H1 (cell line): ENCODE results near the gene CCDC192. TPM values are rescaled to one million over a fixed set of nuclear protein-coding genes. Genes with fewer than 3 reads are reported as not detected.
"Not testable (repeated sequence)": the region's sequence is repeated elsewhere in the genome, so short reads cannot be mapped to it uniquely, and the experiment has no call there.

Source experiments
- CTCF ChIA-PET: fragments of 300-600 bp; sonication (Branson Sonifier 250); formaldehyde crosslinking; loops from one replicate; lab custom pipeline; 2021; ENCODE audit not compliant: partially characterized antibody; lab: Charles Lee
- POLR2A ChIA-PET: fragments of 300-600 bp; sonication (Branson Sonifier 250); formaldehyde crosslinking; loops from one replicate; lab custom pipeline; 2021; ENCODE audit warnings: inconsistent platforms; ENCODE audit not compliant: partially characterized antibody; lab: Charles Lee
- DNase-seq, 2 experiments: peaks; one replicate each; pipeline versions ENCODE4 v3.0.0 to v3.0.0-alpha.2; 2010 to 2022; ENCODE audit warnings: low spot score in 2 of 2, low read depth in 1 of 2, mixed read lengths in 1 of 2
- FAIRE-seq: peaks from 2 replicates; lab custom pipeline; 2011; peaks lifted over from hg19 to GRCh38; lab: Jason Lieb, UNC
- H2AFZ ChIP-seq: 2 replicates; pipeline ENCODE4 v1.8.1; 2012; ENCODE audit warnings: low read length, inconsistent platforms
- H2AK5ac ChIP-seq: 2 replicates; pipeline ENCODE4 v1.6.1; 2013; ENCODE audit warnings: low read depth, low read length
- H2BK120ac ChIP-seq: replicated peaks from 2 replicates; pipeline ENCODE3; 2013; ENCODE audit warnings: low read depth, low read length, inconsistent platforms
- H2BK12ac ChIP-seq: 2 replicates; pipeline ENCODE4 v1.6.1; 2013; ENCODE audit warnings: low read depth, low read length
- H2BK15ac ChIP-seq: 2 replicates; pipeline ENCODE4 v1.6.1; 2013; ENCODE audit warnings: low read length
- H2BK20ac ChIP-seq: 2 replicates; pipeline ENCODE4 v1.6.1; 2013; ENCODE audit warnings: low read length
- H2BK5ac ChIP-seq: 2 replicates; pipeline ENCODE4 v1.6.1; 2013; ENCODE audit warnings: low read depth, low read length
- H3K14ac ChIP-seq: 2 replicates; pipeline ENCODE4 v1.6.1; 2013; ENCODE audit warnings: inconsistent platforms; ENCODE audit not compliant: insufficient read length
- H3K18ac ChIP-seq: 2 replicates; pipeline ENCODE4 v1.6.1; 2013; ENCODE audit warnings: low read length; ENCODE audit errors: extremely low read depth
- H3K23ac ChIP-seq: 2 replicates; pipeline ENCODE4 v1.6.1; 2013; ENCODE audit warnings: inconsistent platforms; ENCODE audit not compliant: insufficient read length
- H3K23me2 ChIP-seq: 2 replicates; pipeline ENCODE4 v1.6.1; 2013; ENCODE audit warnings: low read depth, low read length
- H3K27ac ChIP-seq: 2 replicates; pipeline ENCODE4 v1.6.1; 2011; ENCODE audit warnings: low read depth, low read length, inconsistent platforms
- H3K27me3 ChIP-seq, 4 experiments: replicated peaks in 1 of 4; 1 replicate in 1 of 4; 2 replicates in 3 of 4; pipeline versions ENCODE4 v1.6.1 to v1.8.1; 2011 to 2013; ENCODE audit warnings: low read length in 3 of 4, mild to moderate bottlenecking in 3 of 4, inconsistent platforms in 2 of 4, mixed read lengths in 2 of 4, moderate library complexity in 1 of 4; ENCODE audit not compliant: control insufficient read depth in 3 of 4, insufficient read depth in 3 of 4; ENCODE audit errors: extremely low read depth in 1 of 4
- H3K36me3 ChIP-seq, 4 experiments: 2 replicates each; pipeline versions ENCODE4 v1.6.1 to v1.8.1; 2011 to 2013; ENCODE audit warnings: mild to moderate bottlenecking in 4 of 4, low read length in 3 of 4, moderate library complexity in 2 of 4, control low read depth in 1 of 4, inconsistent platforms in 1 of 4; ENCODE audit not compliant: insufficient read depth in 4 of 4, control insufficient read depth in 2 of 4
- H3K4ac ChIP-seq: replicated peaks from 2 replicates; pipeline ENCODE3; 2013; ENCODE audit warnings: low read length, low read depth, mixed read lengths, inconsistent platforms; ENCODE audit not compliant: insufficient read length
- H3K4me1 ChIP-seq, 4 experiments: replicated peaks in 1 of 4; 1 replicate in 1 of 4; 2 replicates in 3 of 4; pipeline versions ENCODE4 v1.6.1 to v1.8.1; 2011 to 2013; ENCODE audit warnings: low read length in 3 of 4, inconsistent platforms in 2 of 4, mixed read lengths in 1 of 4; ENCODE audit not compliant: insufficient read depth in 4 of 4, control insufficient read depth in 3 of 4
- H3K4me2 ChIP-seq, 2 experiments: 2 replicates each; pipeline versions ENCODE4 v1.6.1 to v1.8.1; 2011 to 2013; ENCODE audit warnings: low read depth in 2 of 2, low read length in 2 of 2, control low read depth in 1 of 2, inconsistent platforms in 1 of 2, mild to moderate bottlenecking in 1 of 2; ENCODE audit not compliant: insufficient read depth in 1 of 2
- H3K4me3 ChIP-seq, 4 experiments: fragments of 200-600, 300-600 bp in 1 of 4; sonication (generic), shearing (Covaris generic), sonication (Bioruptor Twin) in 1 of 4; 2 replicates each; pipeline versions ENCODE4 v1.5.1 to v1.8.1; 2011 to 2016; ENCODE audit warnings: low read length in 4 of 4, low read depth in 3 of 4, control low read depth in 2 of 4, inconsistent platforms in 2 of 4, mild to moderate bottlenecking in 2 of 4, mixed read lengths in 1 of 4, moderate library complexity in 1 of 4; ENCODE audit not compliant: insufficient read depth in 2 of 4; ENCODE audit errors: extremely low read depth in 1 of 4
- H3K56ac ChIP-seq: replicated peaks from 2 replicates; pipeline ENCODE3; 2013; ENCODE audit warnings: low read depth, mild to moderate bottlenecking, mixed read lengths, low read length, inconsistent platforms; ENCODE audit not compliant: insufficient read length
- H3K79me1 ChIP-seq: 2 replicates; pipeline ENCODE4 v1.6.1; 2013; ENCODE audit warnings: low read depth, low read length, control low read depth
- H3K79me2 ChIP-seq, 2 experiments: 2 replicates each; pipeline versions ENCODE4 v1.6.1 to v1.8.1; 2012 to 2013; ENCODE audit warnings: low read length in 2 of 2, mild to moderate bottlenecking in 2 of 2, inconsistent platforms in 1 of 2; ENCODE audit not compliant: insufficient read depth in 2 of 2, control insufficient read depth in 1 of 2
- H3K9ac ChIP-seq, 4 experiments: replicated peaks in 1 of 4; 1 replicate in 1 of 4; 2 replicates in 3 of 4; pipeline versions ENCODE4 v1.6.1 to v1.8.1; 2011 to 2013; ENCODE audit warnings: low read depth in 3 of 4, low read length in 3 of 4, control low read depth in 2 of 4, mild to moderate bottlenecking in 2 of 4, moderate library complexity in 2 of 4, inconsistent platforms in 1 of 4; ENCODE audit errors: extremely low read depth in 1 of 4
- H3K9me3 ChIP-seq, 2 experiments: 2 replicates each; pipeline versions ENCODE4 v1.6.1 to v1.8.1; 2012 to 2013; ENCODE audit warnings: mild to moderate bottlenecking in 2 of 2, moderate library complexity in 2 of 2, control low read depth in 1 of 2, inconsistent platforms in 1 of 2, low read depth in 1 of 2, low read length in 1 of 2, mixed read lengths in 1 of 2; ENCODE audit not compliant: insufficient read depth in 2 of 2
- H4K20me1 ChIP-seq, 2 experiments: replicated peaks in 1 of 2; 2 replicates each; pipeline versions ENCODE3 to v1.8.1; 2011 to 2013; ENCODE audit warnings: inconsistent platforms in 2 of 2, low read length in 2 of 2, mild to moderate bottlenecking in 1 of 2; ENCODE audit not compliant: insufficient read depth in 2 of 2, control insufficient read depth in 1 of 2
- H4K5ac ChIP-seq: 2 replicates; pipeline ENCODE4 v1.6.1; 2013; ENCODE audit warnings: low read length, low read depth, mixed read lengths, inconsistent platforms; ENCODE audit not compliant: insufficient read length
- H4K8ac ChIP-seq: 2 replicates; pipeline ENCODE4 v1.8.0; 2013; ENCODE audit warnings: mild to moderate bottlenecking, moderate library complexity, low read length, inconsistent platforms; ENCODE audit not compliant: insufficient read depth; ENCODE audit errors: extremely low read depth
- H4K91ac ChIP-seq: replicated peaks from 2 replicates; pipeline ENCODE3; 2013; ENCODE audit warnings: low read length, mixed read lengths, inconsistent platforms; ENCODE audit not compliant: insufficient read length
- WGBS, 2 experiments: shearing (Covaris generic) in 1 of 2; methylation state at CpG; one replicate each; pipeline versions ENCODE4 v1.1.6 to v1.1.7; 2013 to 2015; ENCODE audit warnings: low lambda C conversion rate in 2 of 2, mixed read lengths in 2 of 2, inconsistent platforms in 1 of 2, low coverage in 1 of 2, missing lambda C conversion rate in 1 of 2; ENCODE audit not compliant: insufficient replicate concordance in 2 of 2, insufficient coverage in 1 of 2, insufficient read length in 1 of 2; ENCODE audit errors: extremely low coverage in 1 of 2, missing lambda C conversion rate in 1 of 2; 5-methylcytosine and 5-hydroxymethylcytosine counted together
- polyA plus RNA-seq, 7 experiments: library from polyadenylated mRNA; depleted of rRNA in 3 of 7; stranded (reverse) in 5 of 7; unstranded in 2 of 7; fragments of >200 nt in 5 of 7; fragments of 200-250 nt in 2 of 7; gene quantifications; 1 replicate in 5 of 7; 2 replicates in 1 of 7; 4 replicates in 1 of 7; pipeline versions ENCODE4 v1.2.1 to v1.2.3, GENCODE V29; 2011 to 2013; ENCODE audit warnings: missing spikeins in 2 of 7, mixed read lengths in 2 of 7
- total RNA-seq: library from RNA; stranded (reverse); fragmentation: NEBNext Ultra II Directional; extraction: Animal tissue kit (Norgen Biotek cat#: 25700); gene quantifications from 2 replicates; pipeline ENCODE4 v1.2.1, GENCODE V29; 2021

CCDC192 gene
- total and polyA plus RNA-seq, 2 of the 8 experiments (the other 6 are each of a cell fraction or from before 2014, with no cell fraction given), result 0.61 TPM; not detected in 1

DNA sequence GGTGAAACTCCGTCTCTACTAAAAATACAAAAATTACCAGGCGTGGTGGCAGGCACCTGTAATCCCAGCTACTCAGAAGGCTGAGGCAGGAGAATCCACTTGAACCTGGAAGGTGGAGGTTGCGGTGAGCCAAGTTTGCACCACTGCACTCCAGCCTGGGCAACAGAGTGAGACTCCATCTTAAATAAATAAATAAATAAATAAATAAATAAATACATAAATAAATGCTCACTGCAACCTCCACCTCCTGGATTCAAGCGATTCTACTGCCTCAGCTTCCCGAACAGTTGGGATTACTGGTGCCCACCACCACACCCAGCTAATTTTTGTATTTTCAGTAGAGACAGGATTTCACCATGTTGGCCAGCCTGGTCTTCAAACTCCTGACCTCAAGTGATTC, 144.4 kb downstream of the CCDC192 start:
- CTCF ChIA-PET, result interaction anchor here (0.7 to 2.4 kb wide), 3 partner anchors 15 to 1037 kb away, joined by 3 to 6 read pairs (median 5); no protein-coding TSS in a partner anchor
- FAIRE-seq, H2BK120ac ChIP-seq: not testable (repeated sequence)

More for the DNA sequence above, 144.4 kb downstream of the CCDC192 start:
- H3K23ac ChIP-seq, H4K8ac ChIP-seq, H2BK5ac ChIP-seq, H3K4me3 ChIP-seq, H4K20me1 ChIP-seq, H3K14ac ChIP-seq, H3K27ac ChIP-seq, H4K5ac ChIP-seq, DNase-seq, H3K36me3 ChIP-seq, H3K4me1 ChIP-seq, H2BK15ac ChIP-seq, POLR2A ChIA-PET, H3K9me3 ChIP-seq, H3K4me2 ChIP-seq, H3K79me1 ChIP-seq, H2AFZ ChIP-seq, H3K18ac ChIP-seq, H4K91ac ChIP-seq, H2BK12ac ChIP-seq, H3K4ac ChIP-seq, H3K56ac ChIP-seq, H2AK5ac ChIP-seq, H3K23me2 ChIP-seq, H3K9ac ChIP-seq, H3K79me2 ChIP-seq, H2BK20ac ChIP-seq, H3K27me3 ChIP-seq: not testable (repeated sequence)
- 94% methylated on average over 5 of the region's 5 CpGs; no CpG with 5 or more reads in 1 of the 2 experiments for WGBS, 2 experiments
